ENCODE measurements around the gene BLTP3B.
"Not testable (repeated sequence)": the region's sequence is repeated elsewhere in the genome, so short reads cannot be mapped to it uniquely, and the experiment has no call there.

BLTP3B gene

GRCh38 chr12:100142851-100143559 lies at the start of gene BLTP3B:
BLTP3B (minus strand) TSS chr12:100142874; CDS start chr12:100142635, 239 bp downstream.
- DNase-seq (ENCODE audit: low read depth in 1 of 2, low spot score in 1 of 2): peak; percentile 83 to 94

- no peak for DNase-seq (ENCODE audit: low read depth in 1 of 2, low spot score in 1 of 2)
Observed at GRCh38 chr12:100189636-100190394, 47.1 kb upstream of the BLTP3B start.

- not testable (repeated sequence) for DNase-seq (ENCODE audit: low read depth in 1 of 2, low spot score in 1 of 2)
Observed at GRCh38 chr12:100188888-100189635, 46.4 kb upstream of the BLTP3B start.

GRCh38 chr12:100187857-100188519 lies 45.3 kb upstream of the BLTP3B start:
- DNase-seq (ENCODE audit: low read depth in 1 of 2, low spot score in 1 of 2): no peak

- DNase-seq (ENCODE audit: low read depth in 1 of 2, low spot score in 1 of 2): no peak
Observed at GRCh38 chr12:100187068-100187467, 44.4 kb upstream of the BLTP3B start.

GRCh38 chr12:100186071-100186470 lies 43.4 kb upstream of the BLTP3B start:
- no peak for DNase-seq (ENCODE audit: low read depth in 1 of 2, low spot score in 1 of 2)

- no peak for DNase-seq (ENCODE audit: low read depth in 1 of 2, low spot score in 1 of 2)
Observed at GRCh38 chr12:100185361-100185894, 42.8 kb upstream of the BLTP3B start.

GRCh38 chr12:100184549-100185145 lies 42.0 kb upstream of the BLTP3B start:
- no peak for DNase-seq (ENCODE audit: low read depth in 1 of 2, low spot score in 1 of 2)

- DNase-seq (ENCODE audit: low read depth in 1 of 2, low spot score in 1 of 2): no peak
Observed at GRCh38 chr12:100179252-100179651, 36.6 kb upstream of the BLTP3B start.

- DNase-seq (ENCODE audit: low read depth in 1 of 2, low spot score in 1 of 2): not testable (repeated sequence)
Observed at GRCh38 chr12:100176493-100176892, 33.8 kb upstream of the BLTP3B start.

GRCh38 chr12:100174495-100174894 lies 31.8 kb upstream of the BLTP3B start:
- DNase-seq (ENCODE audit: low read depth in 1 of 2, low spot score in 1 of 2): no peak

GRCh38 chr12:100173111-100173510 lies 30.4 kb upstream of the BLTP3B start:
- no peak for DNase-seq (ENCODE audit: low read depth in 1 of 2, low spot score in 1 of 2)

- DNase-seq (ENCODE audit: low read depth in 1 of 2, low spot score in 1 of 2): no peak
Observed at GRCh38 chr12:100171248-100171647, 28.6 kb upstream of the BLTP3B start.

GRCh38 chr12:100170313-100170858 lies 27.7 kb upstream of the BLTP3B start:
- no peak for DNase-seq (ENCODE audit: low read depth in 1 of 2, low spot score in 1 of 2)

GRCh38 chr12:100169345-100169744 lies 26.7 kb upstream of the BLTP3B start:
- DNase-seq (ENCODE audit: low read depth in 1 of 2, low spot score in 1 of 2): no peak

- no peak for DNase-seq (ENCODE audit: low read depth in 1 of 2, low spot score in 1 of 2)
Observed at GRCh38 chr12:100168562-100168961, 25.9 kb upstream of the BLTP3B start.

GRCh38 chr12:100166232-100166631 lies 23.6 kb upstream of the BLTP3B start:
- DNase-seq (ENCODE audit: low read depth in 1 of 2, low spot score in 1 of 2): no peak

- no peak for DNase-seq (ENCODE audit: low read depth in 1 of 2, low spot score in 1 of 2)
Observed at GRCh38 chr12:100165356-100165755, 22.7 kb upstream of the BLTP3B start.

- DNase-seq (ENCODE audit: low read depth in 1 of 2, low spot score in 1 of 2): no peak
Observed at GRCh38 chr12:100164153-100164704, 21.6 kb upstream of the BLTP3B start.
